Pancreas (tissue), 10 donors: ENCODE measurements around the gene ROR1. TPM values are rescaled to one million over a fixed set of nuclear protein-coding genes. Genes with fewer than 3 reads are reported as not detected.
A peak's percentile ranks its signal among the peaks of the same experiment; 100 is the strongest.

Experiments used
- ATAC-seq, 4 donors: fragments of 200-7000 bp; cut with Tn5 transposase; one replicate each; pipeline versions ENCODE4 v1.8.0 to v1.9.1; 2020; ENCODE audit warnings: mild to moderate bottlenecking in 4 of 4, moderate library complexity in 4 of 4
- DNase-seq, 6 donors: peaks; one replicate each; pipeline ENCODE4 v3.0.0-alpha.2; 2020
- FAIRE-seq: peaks from 2 replicates; lab custom pipeline; 2012; peaks lifted over from hg19 to GRCh38; lab: Jason Lieb, UNC
- H3K27ac ChIP-seq, 4 donors: fragments of 200-600 bp; sonication (generic); 1 replicate in 3 of 4; 2 replicates in 1 of 4; pipeline versions ENCODE4 v1.5.0 to v1.8.0; 2020
- H3K27me3 ChIP-seq, 4 donors: fragments of 200-600 bp; one replicate each; pipeline ENCODE4 v1.8.0; 2021
- H3K36me3 ChIP-seq, 3 donors: fragments of 200-600 bp; sonication (generic) in 1 of 3; one replicate each; pipeline versions ENCODE4 v1.5.0 to v1.8.0; 2020 to 2021
- H3K4me1 ChIP-seq, 3 donors: fragments of 200-600 bp; one replicate each; pipeline ENCODE4 v1.8.0; 2021
- H3K4me3 ChIP-seq, 4 donors: fragments of 200-600 bp; sonication (generic) in 2 of 4; one replicate each; pipeline versions ENCODE4 v1.5.0 to v1.8.0; 2020 to 2021
- H3K9me3 ChIP-seq, 4 donors: fragments of 200-600 bp; one replicate each; pipeline ENCODE4 v1.8.0; 2021
- WGBS, 2 donors: extraction: QIAGEN DNeasy Blood & Tissue Kit; methylation state at CpG; one replicate each; pipeline ENCODE4 v1.1.7; 2013; 5-methylcytosine and 5-hydroxymethylcytosine counted together
- intact Hi-C, 3 donors: fragments of 100-400 bp; cut with DNase I; formaldehyde crosslinking; loops; one replicate each; pipeline versions ENCODE4 v1.11.1 to v1.14.2; 2022
- polyA plus RNA-seq, 2 donors: library from polyadenylated mRNA; stranded (reverse); fragments of 200-250 nt; gene quantifications; one replicate each; pipeline ENCODE4 v1.2.3, GENCODE V29; 2013
- total RNA-seq, 6 donors: library from RNA; stranded (reverse); fragmentation: NEBNext Ultra II Directional in 4 of 6; extraction: Animal tissue kit (Norgen Biotek cat#: 25700) in 4 of 6; gene quantifications; one replicate each; pipeline versions ENCODE4 v1.2.1 to v1.2.4, GENCODE V29; 2021 to 2023
- TF ChIP-seq, protein P1 (sequence below), 4 donors: fragments of 200-600 bp; sonication (generic) in 3 of 4; IDR thresholded peaks; one replicate each; pipeline versions ENCODE4 v1.5.0 to v1.8.0; 2021; ENCODE audit warnings: antibody characterized with exemption in 4 of 4
- donor health status: healthy with polysubstance abuse.
- donor health status: DM: no; HTN: no; CAD: no; lungs with moderate emphysema.
- donor health status: DM: no; HTN: no; CAD: no.
- donor health status: control.
- donor health status: control.
- donor health status: Bipolar disorder and iron deficiency.
- donor health status: DM: yes; HTN: yes; CAD: no.
- donor health status: DM: no; HTN: no; CAD: no.
- donor health status: DM: no; HTN: no; CAD: no.
- donor health status: DM: yes; HTN: yes; CAD: no.

ROR1 gene
- total and polyA plus RNA-seq, 8 donors, result 1.3 to 18.5 (median 7.3) TPM

DNA sequence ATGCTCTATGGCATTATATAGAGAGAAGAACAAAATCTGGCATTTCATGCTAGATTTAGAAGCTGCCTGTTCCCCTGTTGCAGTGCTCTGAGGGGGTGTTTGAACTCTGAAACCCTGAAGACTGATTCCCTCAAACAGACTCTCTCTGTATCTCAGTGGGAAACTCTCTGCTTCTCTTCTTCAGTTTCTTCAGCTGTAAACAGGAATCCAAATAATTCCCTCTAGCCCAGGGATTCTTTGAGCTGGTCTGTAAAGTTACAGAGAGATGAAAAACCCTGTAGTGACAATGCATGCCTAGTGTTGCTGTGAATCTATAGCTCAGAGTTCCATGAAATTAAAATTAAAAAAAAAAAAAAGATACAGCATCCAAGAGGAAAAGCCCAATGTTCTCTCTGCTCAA is 17.0 kb upstream of the ROR1 start:
- no peak for ATAC-seq
- intact Hi-C loops, result no loop called here
- Histone ChIP-seq H3K9me3 (no peaks in the 10 kb centered on the region), H3K4me1 (peaks cover 0 to 10% (median 0%) of the 10 kb centered on the region in 3 donors), H3K27ac (no peak overlapping the region), H3K27me3 (no peaks in the 10 kb centered on the region), H3K4me3 (no peak overlapping the region), H3K36me3 (no peaks in the 10 kb centered on the region)
- FAIRE-seq, result no peak
- TF ChIP-seq, protein P1, sequence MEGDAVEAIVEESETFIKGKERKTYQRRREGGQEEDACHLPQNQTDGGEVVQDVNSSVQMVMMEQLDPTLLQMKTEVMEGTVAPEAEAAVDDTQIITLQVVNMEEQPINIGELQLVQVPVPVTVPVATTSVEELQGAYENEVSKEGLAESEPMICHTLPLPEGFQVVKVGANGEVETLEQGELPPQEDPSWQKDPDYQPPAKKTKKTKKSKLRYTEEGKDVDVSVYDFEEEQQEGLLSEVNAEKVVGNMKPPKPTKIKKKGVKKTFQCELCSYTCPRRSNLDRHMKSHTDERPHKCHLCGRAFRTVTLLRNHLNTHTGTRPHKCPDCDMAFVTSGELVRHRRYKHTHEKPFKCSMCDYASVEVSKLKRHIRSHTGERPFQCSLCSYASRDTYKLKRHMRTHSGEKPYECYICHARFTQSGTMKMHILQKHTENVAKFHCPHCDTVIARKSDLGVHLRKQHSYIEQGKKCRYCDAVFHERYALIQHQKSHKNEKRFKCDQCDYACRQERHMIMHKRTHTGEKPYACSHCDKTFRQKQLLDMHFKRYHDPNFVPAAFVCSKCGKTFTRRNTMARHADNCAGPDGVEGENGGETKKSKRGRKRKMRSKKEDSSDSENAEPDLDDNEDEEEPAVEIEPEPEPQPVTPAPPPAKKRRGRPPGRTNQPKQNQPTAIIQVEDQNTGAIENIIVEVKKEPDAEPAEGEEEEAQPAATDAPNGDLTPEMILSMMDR (IDR thresholded peaks at IDR 0.05), result no peak
- DNase-seq, result no peak

DNA sequence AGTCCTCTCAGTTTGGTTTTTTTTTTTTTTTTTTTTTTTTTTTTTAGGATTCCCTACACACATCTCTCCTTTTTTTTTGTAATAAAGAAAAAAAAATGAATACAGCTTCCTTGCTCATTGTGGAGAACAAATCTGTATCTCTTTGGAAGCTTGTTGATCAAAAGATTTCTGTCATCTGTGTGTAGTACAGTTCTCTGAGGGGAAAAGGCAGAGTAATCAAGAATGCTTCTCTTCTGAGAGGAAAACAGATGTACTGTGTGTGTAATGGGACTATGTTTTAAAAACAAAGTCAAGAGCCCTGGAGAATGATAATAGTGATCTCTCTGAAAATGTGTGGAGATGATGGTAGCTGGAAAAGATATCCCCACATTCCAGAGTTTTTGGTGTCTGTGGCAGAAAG is 16.5 kb upstream of the ROR1 start:
- ATAC-seq (no peak), FAIRE-seq (no peak), DNase-seq (no peak)
- Histone ChIP-seq H3K27ac (no peak overlapping the region), H3K4me1 (peaks cover 0 to 10% (median 0%) of the 10 kb centered on the region in 3 donors), H3K36me3 (no peaks in the 10 kb centered on the region), H3K9me3 (no peaks in the 10 kb centered on the region), H3K27me3 (no peaks in the 10 kb centered on the region), H3K4me3 (no peak overlapping the region)
- TF ChIP-seq, protein P1 (IDR thresholded peaks at IDR 0.05), result no peak
- intact Hi-C loops, result no loop called here

DNA sequence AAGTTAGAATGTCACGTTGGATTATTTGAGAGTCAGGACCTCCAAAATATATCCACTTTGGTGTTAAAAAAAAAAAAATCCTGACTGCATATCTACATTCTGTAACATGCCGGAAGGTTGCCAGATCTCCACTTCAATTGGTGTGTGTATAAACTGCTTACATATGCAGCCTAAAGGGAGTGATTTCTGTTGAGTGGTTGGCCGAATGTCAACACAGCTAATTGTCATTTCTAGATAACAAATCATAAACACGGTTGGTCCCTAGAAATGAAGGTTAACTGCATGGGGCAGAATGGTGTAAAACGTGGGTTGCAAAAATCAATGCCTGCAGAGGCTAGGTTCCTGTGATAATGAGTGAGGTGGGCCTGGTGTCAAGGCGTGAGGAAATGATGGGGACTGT is 15.0 kb upstream of the ROR1 start:
- no peaks in the 10 kb centered on the region for H3K27me3 ChIP-seq
- H3K27ac ChIP-seq, result no peak overlapping the region
- intact Hi-C loops, result no loop called here
- WGBS, 2 donors, result 20 to 21% methylated on average over 6 of the region's 6 CpGs
- FAIRE-seq (no peak), ATAC-seq (peak in 3 of 4 donors; percentile 52 to 72 (median 61)), DNase-seq (no peak)
- TF ChIP-seq, protein P1 (IDR thresholded peaks at IDR 0.05), result no peak
- H3K4me1 ChIP-seq, result peaks cover 0 to 10% (median 0%) of the 10 kb centered on the region in 3 donors
- H3K36me3 ChIP-seq, result no peaks in the 10 kb centered on the region
- no peaks in the 10 kb centered on the region for H3K9me3 ChIP-seq
- H3K4me3 ChIP-seq, result no peak overlapping the region

DNA sequence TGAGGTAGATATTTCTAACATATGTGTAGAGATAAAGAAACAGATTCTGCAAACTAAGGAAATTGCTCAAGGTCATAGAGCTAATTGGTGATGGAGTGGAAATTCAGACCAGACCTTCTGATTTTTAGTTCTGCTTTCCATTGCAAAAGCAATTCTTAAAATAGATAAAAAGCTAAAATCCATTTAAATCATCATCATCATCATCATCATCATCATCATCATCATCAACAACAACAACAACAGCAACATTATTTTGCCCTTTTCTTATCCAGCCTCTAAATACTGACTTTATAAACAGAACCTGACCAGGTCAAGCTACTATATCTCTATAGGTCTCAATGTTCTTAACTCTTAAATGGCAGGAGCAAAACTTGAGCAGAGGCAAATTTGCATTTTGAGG is 14.0 kb upstream of the ROR1 start:
- no peak overlapping the region for H3K4me3 ChIP-seq

DNA sequence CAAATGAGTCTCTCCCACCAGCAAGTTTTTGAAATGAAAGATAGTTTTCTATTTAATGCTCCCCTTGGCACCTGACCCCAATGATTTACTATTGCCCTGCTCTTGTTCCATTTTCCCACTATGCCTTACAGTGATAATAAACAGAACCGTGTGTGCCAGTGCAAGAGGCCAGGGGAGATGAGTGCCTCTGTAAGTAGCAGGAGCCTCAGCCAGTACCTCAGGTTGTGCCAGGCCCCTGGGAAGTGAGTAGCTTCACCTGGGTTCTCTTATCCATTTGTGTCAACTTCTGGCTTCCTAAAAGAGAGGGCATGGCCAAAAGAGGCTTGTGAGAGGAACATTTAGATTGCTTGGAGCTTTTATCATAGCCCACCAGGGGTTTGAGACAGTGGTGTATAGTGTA is 3.4 kb upstream of the ROR1 start:
- H3K9me3 ChIP-seq, result no peaks in the 10 kb centered on the region
- DNase-seq (no peak), ATAC-seq (no peak), FAIRE-seq (no peak)
- TF ChIP-seq, protein P1 (IDR thresholded peaks at IDR 0.05), result no peak
- H3K4me3 ChIP-seq, result no peak overlapping the region
- WGBS, 2 donors, result 54 to 59% methylated on average over 1 of the region's 1 CpG
- H3K27ac ChIP-seq, result no peak overlapping the region
- intact Hi-C loops, result loop anchor here in 1 of 3 donors (10.0 kb wide), 1 partner anchor 364 kb away; no protein-coding TSS in a partner anchor
- H3K4me1 ChIP-seq, result peaks cover 0 to 4% (median 0%) of the 10 kb centered on the region in 3 donors
- no peaks in the 10 kb centered on the region for H3K27me3 ChIP-seq
- no peaks in the 10 kb centered on the region for H3K36me3 ChIP-seq

More for the DNA sequence above, 14.0 kb upstream of the ROR1 start:
- peaks cover 0 to 10% (median 0%) of the 10 kb centered on the region in 3 donors for H3K4me1 ChIP-seq
- H3K36me3 ChIP-seq, result no peaks in the 10 kb centered on the region
- intact Hi-C loops, result no loop called here
- H3K27me3 ChIP-seq, result no peaks in the 10 kb centered on the region
- H3K9me3 ChIP-seq, result no peaks in the 10 kb centered on the region
- TF ChIP-seq, protein P1 (IDR thresholded peaks at IDR 0.05), result no peak
- H3K27ac ChIP-seq, result no peak overlapping the region
- no peak for DNase-seq
- no peak for FAIRE-seq
- ATAC-seq, result no peak
